HG03135 (cell line): ENCODE results near the gene NEK11.
"Not testable (repeated sequence)": the region's sequence is repeated elsewhere in the genome, so short reads cannot be mapped to it uniquely, and the experiment has no call there.

ENCODE experiments used
- ATAC-seq: cut with Tn5 transposase; IDR thresholded peaks from one replicate; pipeline ENCODE4 v1.9.1; 2021; ENCODE audit warnings: mild to moderate bottlenecking, moderate library complexity; ENCODE audit not compliant: unreplicated experiment

NEK11 gene

GRCh38 chr3:131042271-131042985 lies 15.8 kb downstream of the NEK11 start:
- not testable (repeated sequence) for ATAC-seq

DNA sequence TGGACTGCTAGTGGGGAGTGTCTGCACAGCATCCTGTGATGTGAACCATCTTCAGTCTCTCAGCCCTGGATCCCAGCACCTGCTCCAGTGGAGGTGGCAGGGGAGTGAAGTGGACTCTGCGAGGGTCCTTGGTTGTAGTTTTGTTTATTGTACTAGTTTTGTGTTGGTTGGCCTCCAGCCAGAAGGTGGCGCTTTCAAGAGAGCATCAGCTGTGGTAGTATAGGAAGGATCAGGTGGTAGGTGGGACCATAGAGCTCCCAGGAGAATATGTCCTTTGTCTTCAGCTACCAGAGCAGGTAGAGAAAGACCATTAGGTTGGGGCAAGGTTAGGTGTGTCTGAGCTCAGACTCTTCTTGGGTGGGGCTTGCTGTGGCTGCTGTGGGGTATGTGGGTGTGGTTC lies 20.9 kb downstream of the NEK11 start:
- ATAC-seq, result no peak

GRCh38 chr3:131048030-131048429 lies 21.4 kb downstream of the NEK11 start:
- ATAC-seq, result no peak

GRCh38 chr3:131050001-131050400 lies 23.3 kb downstream of the NEK11 start:
- ATAC-seq, result no peak

GRCh38 chr3:131053043-131053859 lies 26.6 kb downstream of the NEK11 start:
- ATAC-seq, result no peak

DNA sequence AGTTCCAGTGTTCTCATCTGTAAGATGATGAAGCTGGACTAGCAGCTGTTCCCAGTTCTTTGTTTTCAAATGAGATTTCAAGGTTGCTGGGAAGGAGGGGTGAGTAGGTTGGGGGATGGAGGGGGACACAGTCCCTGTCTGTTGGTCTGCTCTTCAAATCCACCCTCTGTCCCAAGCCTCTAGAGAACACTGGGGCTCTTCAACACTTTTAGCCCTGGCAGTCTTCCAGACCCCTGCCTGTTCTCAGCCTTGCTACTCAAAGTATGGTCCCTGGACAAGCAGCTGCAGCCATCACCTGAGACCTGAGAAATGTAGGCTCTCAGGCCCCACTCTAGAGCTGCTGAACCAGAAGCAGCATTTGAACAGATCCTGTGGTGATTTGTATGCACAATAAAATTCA lies 41.3 kb downstream of the NEK11 start:
- ATAC-seq, result no peak

GRCh38 chr3:131072099-131072559 lies 45.5 kb downstream of the NEK11 start:
- no peak for ATAC-seq

- ATAC-seq, result no peak
These were observed 46.2 kb downstream of the NEK11 start for GRCh38 chr3:131072845-131073244.

GRCh38 chr3:131075632-131076328 lies 49.1 kb downstream of the NEK11 start:
- ATAC-seq, result no peak

DNA sequence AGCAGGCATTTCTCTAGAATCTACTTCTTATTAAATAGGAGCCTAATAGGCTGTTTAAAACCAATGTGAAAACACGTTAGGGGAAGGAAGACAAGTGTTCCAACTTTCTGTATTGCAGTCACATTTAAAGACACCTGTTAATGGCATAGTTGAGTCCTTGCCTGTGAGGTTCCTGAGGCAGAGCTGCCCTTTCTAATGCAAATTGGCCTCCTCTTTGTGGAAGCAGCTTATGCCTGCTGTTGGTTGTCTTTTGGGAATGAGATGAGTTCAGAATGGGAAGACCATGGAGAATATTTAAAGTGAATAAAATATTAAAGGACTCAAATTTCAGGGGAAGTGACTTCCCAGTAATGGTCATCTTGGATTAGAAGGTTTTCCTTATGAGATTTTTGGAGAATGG lies 51.2 kb downstream of the NEK11 start:
- ATAC-seq, result no peak

DNA sequence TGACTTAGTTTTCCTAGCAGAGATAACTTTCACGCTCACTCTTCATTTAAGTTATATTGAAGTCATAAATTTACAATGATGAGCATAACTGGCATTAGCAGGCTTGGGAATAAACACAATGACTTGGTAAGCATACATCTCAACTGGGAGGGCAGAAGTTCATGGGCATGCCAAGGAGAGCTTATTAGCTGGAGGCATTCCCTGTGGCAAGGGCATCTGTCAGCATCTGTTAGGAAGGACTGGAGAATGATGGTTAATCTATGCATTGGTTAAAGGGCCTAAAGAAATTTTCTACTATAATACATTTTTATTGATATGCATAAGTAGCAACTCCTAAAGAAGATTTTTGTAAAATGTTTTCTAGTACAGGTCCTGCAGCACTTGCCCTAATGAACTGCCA lies 52.4 kb downstream of the NEK11 start:
- no peak for ATAC-seq

DNA sequence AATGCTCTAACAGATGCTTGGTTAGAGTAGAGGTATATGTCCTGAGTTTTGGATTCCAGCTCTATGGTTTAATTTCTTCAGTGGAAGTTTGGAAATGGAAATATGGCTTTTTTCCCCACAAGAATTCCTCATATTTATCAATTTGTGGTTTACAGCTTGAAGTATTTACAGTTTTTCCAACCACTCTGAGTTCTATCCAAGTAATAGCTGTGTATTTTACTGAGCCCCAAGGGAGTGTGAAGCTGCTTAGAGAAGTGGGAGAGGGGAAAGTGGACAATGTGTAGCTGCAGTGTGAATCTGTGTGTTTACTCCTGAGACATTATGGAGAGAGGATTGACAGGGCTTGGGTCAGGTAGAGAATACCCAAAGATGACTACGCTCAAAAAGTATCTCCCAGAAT lies 54.5 kb downstream of the NEK11 start:
- ATAC-seq, result no peak

- ATAC-seq, result no peak
These were observed 55.6 kb downstream of the NEK11 start for GRCh38 chr3:131082246-131082645.

GRCh38 chr3:131082871-131083863 lies 56.5 kb downstream of the NEK11 start:
- no peak for ATAC-seq

DNA sequence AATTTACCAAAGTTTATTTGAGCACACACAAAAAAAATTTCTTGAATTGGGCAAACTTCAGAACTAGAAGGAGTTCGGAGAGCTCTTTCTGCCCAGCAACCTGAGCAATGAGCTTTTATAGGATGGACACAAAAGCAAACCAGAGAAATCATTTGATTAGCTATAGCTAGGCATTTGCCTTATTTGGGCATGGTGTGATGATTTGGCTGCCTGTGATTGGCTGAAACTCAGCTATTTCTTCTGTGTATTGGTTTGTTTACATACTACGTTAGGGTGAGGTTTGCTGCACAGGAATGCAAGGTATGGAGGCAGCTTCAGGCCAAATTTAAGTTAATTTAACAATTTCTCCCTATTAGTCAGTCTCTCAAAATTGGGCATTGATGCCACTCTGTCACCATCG lies 65.1 kb downstream of the NEK11 start:
- no peak for ATAC-seq

GRCh38 chr3:131107637-131108433 lies 81.2 kb downstream of the NEK11 start:
- no peak for ATAC-seq

GRCh38 chr3:131109156-131109555 lies 82.5 kb downstream of the NEK11 start:
- no peak for ATAC-seq

- no peak for ATAC-seq
These were observed 83.4 kb downstream of the NEK11 start for GRCh38 chr3:131110087-131110486.

- no peak for ATAC-seq
These were observed 87.6 kb downstream of the NEK11 start for GRCh38 chr3:131114256-131114655.

- no peak for ATAC-seq
These were observed 99.0 kb downstream of the NEK11 start for GRCh38 chr3:131125684-131126083.
